Loucy (cell line): ENCODE results near the gene CYP4F2.

ENCODE experiments used
- H2AFZ ChIP-seq: fragments of 200-600 bp; sonication (generic); 2 replicates; pipeline ENCODE4 v1.6.0; 2016; ENCODE audit warnings: antibody characterized with exemption, mild to moderate bottlenecking, low read length, moderate library complexity
- H3F3A ChIP-seq: fragments of 200-600 bp; 2 replicates; pipeline ENCODE4 v1.6.0; 2016; ENCODE audit warnings: antibody characterized with exemption, low read depth, mild to moderate bottlenecking
- H3K27me3 ChIP-seq: fragments of 200-600 bp; sonication (generic); 2 replicates; pipeline ENCODE4 v1.6.1; 2014; ENCODE audit warnings: low read length, mild to moderate bottlenecking; ENCODE audit not compliant: insufficient read depth, poor library complexity, severe bottlenecking
- H3K36me3 ChIP-seq: fragments of 200-600 bp; sonication (generic); 2 replicates; pipeline ENCODE4 v1.6.1; 2016; ENCODE audit warnings: low read length; ENCODE audit not compliant: insufficient read depth
- H3K4me1 ChIP-seq: fragments of 200-600 bp; sonication (generic); 2 replicates; pipeline ENCODE4 v1.5.1; 2014; ENCODE audit warnings: low read length, mild to moderate bottlenecking; ENCODE audit not compliant: insufficient read depth, poor library complexity, severe bottlenecking
- H3K4me2 ChIP-seq: fragments of 200-600 bp; sonication (generic); 2 replicates; pipeline ENCODE4 v1.6.0; 2014; ENCODE audit warnings: antibody characterized with exemption, low read length, low read depth, mild to moderate bottlenecking; ENCODE audit not compliant: poor library complexity, severe bottlenecking
- H3K4me3 ChIP-seq: fragments of 200-600 bp; sonication (generic); 2 replicates; pipeline ENCODE4 v1.5.1; 2014; ENCODE audit warnings: low read length, mild to moderate bottlenecking, mixed read lengths; ENCODE audit not compliant: poor library complexity, severe bottlenecking
- H3K79me2 ChIP-seq: fragments of 200-600 bp; sonication (generic); 2 replicates; pipeline ENCODE4 v1.6.1; 2014; ENCODE audit warnings: low read length; ENCODE audit not compliant: insufficient read depth
- H3K9ac ChIP-seq: fragments of 200-600 bp; sonication (generic); 2 replicates; pipeline ENCODE4 v1.6.0; 2014; ENCODE audit warnings: mild to moderate bottlenecking, low read depth, low read length, moderate library complexity; ENCODE audit not compliant: poor library complexity, severe bottlenecking
- H3K9me2 ChIP-seq: fragments of 200-600 bp; sonication (generic); replicated peaks from 2 replicates; pipeline ENCODE4 v1.6.1; 2016; ENCODE audit warnings: low read depth, low read length, mixed read lengths
- H3K9me3 ChIP-seq: fragments of 200-600 bp; sonication (generic); 2 replicates; pipeline ENCODE4 v1.6.1; 2014; ENCODE audit warnings: mild to moderate bottlenecking, antibody characterized with exemption, low read length, low read depth; ENCODE audit not compliant: insufficient read depth
- H4K20me1 ChIP-seq: fragments of 200-600 bp; sonication (generic); 2 replicates; pipeline ENCODE4 v1.6.0; 2014; ENCODE audit warnings: antibody characterized with exemption, low read length, mild to moderate bottlenecking; ENCODE audit not compliant: insufficient read depth, poor library complexity, severe bottlenecking
- CTCF ChIP-seq: fragments of 200-600 bp; sonication (generic); conservative IDR thresholded peaks from 2 replicates; pipeline ENCODE4 v1.5.1; 2014; ENCODE audit warnings: mild to moderate bottlenecking, antibody characterized with exemption, low read length
- EZH2phosphoT487 ChIP-seq: fragments of 200-600 bp; IDR thresholded peaks from 2 replicates; pipeline ENCODE4 v1.6.1; 2018; ENCODE audit warnings: antibody characterized with exemption, mild to moderate bottlenecking, moderate library complexity, borderline replicate concordance

CYP4F2 gene

GRCh38 chr19:15922021-15922420, 24.1 kb upstream of the CYP4F2 start:
- Histone ChIP-seq H3K9me2 (no peaks in the 10 kb centered on the region), H3F3A (no peaks in the 10 kb centered on the region), H4K20me1 (no peaks in the 10 kb centered on the region), H3K36me3 (no peaks in the 10 kb centered on the region), H3K4me3 (no peak overlapping the region), H3K27me3 (no peaks in the 10 kb centered on the region), H3K9me3 (no peaks in the 10 kb centered on the region), H3K4me1 (peaks cover 10% of the 10 kb centered on the region), H3K9ac (no peak overlapping the region), H3K4me2 (no peak overlapping the region), H3K79me2 (no peaks in the 10 kb centered on the region), H2AFZ (no peak overlapping the region)
- TF ChIP-seq CTCF = no peak
- no peak for TF ChIP-seq EZH2phosphoT487

GRCh38 chr19:15919243-15919642, 21.4 kb upstream of the CYP4F2 start:
- H3K9ac ChIP-seq = no peak overlapping the region
- H3K4me3 ChIP-seq = no peak overlapping the region
- H3K9me2 ChIP-seq = no peaks in the 10 kb centered on the region
- peaks cover 5% of the 10 kb centered on the region; the same call in 1 of the 2 replicates for H3K9me3 ChIP-seq
- no peaks in the 10 kb centered on the region for H3K36me3 ChIP-seq
- TF ChIP-seq CTCF (no peak), EZH2phosphoT487 (no peak)
- H3F3A ChIP-seq = no peaks in the 10 kb centered on the region
- no peaks in the 10 kb centered on the region for H3K4me1 ChIP-seq
- H4K20me1 ChIP-seq = no peaks in the 10 kb centered on the region
- no peak overlapping the region for H2AFZ ChIP-seq
- no peaks in the 10 kb centered on the region for H3K27me3 ChIP-seq
- H3K4me2 ChIP-seq = no peak overlapping the region
- no peaks in the 10 kb centered on the region for H3K79me2 ChIP-seq

- Histone ChIP-seq H3K36me3 (no peaks in the 10 kb centered on the region), H3K27me3 (no peaks in the 10 kb centered on the region), H3F3A (no peaks in the 10 kb centered on the region)
Observed at GRCh38 chr19:15915109-15915508, 17.2 kb upstream of the CYP4F2 start.

More at GRCh38 chr19:15915109-15915508, 17.2 kb upstream of the CYP4F2 start:
- Histone ChIP-seq H2AFZ (no peak overlapping the region), H3K9ac (no peak overlapping the region), H3K9me3 (peaks cover 5% of the 10 kb centered on the region; the same call in 1 of the 2 replicates), H3K79me2 (no peaks in the 10 kb centered on the region), H4K20me1 (no peaks in the 10 kb centered on the region), H3K9me2 (no peaks in the 10 kb centered on the region), H3K4me2 (no peak overlapping the region), H3K4me1 (peaks cover 7% of the 10 kb centered on the region), H3K4me3 (no peak overlapping the region)
- TF ChIP-seq CTCF (no peak), EZH2phosphoT487 (no peak)
